MM.1S (cell line): ENCODE results near the gene HPF1.

Source experiments
- DNase-seq: peaks from one replicate; pipeline ENCODE4 v3.0.0-alpha.2; 2015
- H2AFZ ChIP-seq: fragments of 300-600 bp; sonication (generic); 2 replicates; pipeline ENCODE4 v1.6.0; 2016; ENCODE audit warnings: antibody characterized with exemption, low read length
- H3F3A ChIP-seq: fragments of 300-600 bp; sonication (generic); 2 replicates; pipeline ENCODE4 v1.6.1; 2016; ENCODE audit warnings: mild to moderate bottlenecking, antibody characterized with exemption, low read length, moderate library complexity, mixed read lengths; ENCODE audit not compliant: insufficient read depth
- H3K27ac ChIP-seq: fragments of 300-600 bp; sonication (generic); 2 replicates; pipeline ENCODE4 v1.5.1; 2016; ENCODE audit warnings: mild to moderate bottlenecking, low read length
- H3K27me3 ChIP-seq: fragments of 300-600 bp; sonication (generic); replicated peaks from 2 replicates; pipeline ENCODE4 v1.6.0; 2016; ENCODE audit warnings: low read length; ENCODE audit not compliant: insufficient read depth
- H3K36me3 ChIP-seq: fragments of 300-600 bp; sonication (generic); replicated peaks from 2 replicates; pipeline ENCODE4 v1.6.1; 2016; ENCODE audit warnings: mild to moderate bottlenecking, low read length, mixed read lengths; ENCODE audit not compliant: insufficient read depth
- H3K4me1 ChIP-seq: fragments of 300-600 bp; sonication (generic); 2 replicates; pipeline ENCODE4 v1.6.1; 2016; ENCODE audit warnings: low read length, mixed read lengths
- H3K4me2 ChIP-seq: fragments of 300-600 bp; sonication (generic); 2 replicates; pipeline ENCODE4 v1.6.0; 2016; ENCODE audit warnings: low read depth, low read length
- H3K4me3 ChIP-seq: fragments of 300-600 bp; sonication (generic); 2 replicates; pipeline ENCODE4 v1.5.1; 2016; ENCODE audit warnings: low read length, mixed read lengths
- H3K79me2 ChIP-seq: fragments of 300-600 bp; sonication (generic); 2 replicates; pipeline ENCODE4 v1.6.1; 2016; ENCODE audit warnings: mixed run types, low read length, mixed read lengths
- H3K9ac ChIP-seq: fragments of 300-600 bp; sonication (generic); 2 replicates; pipeline ENCODE4 v1.6.1; 2016; ENCODE audit warnings: low read length, mixed read lengths
- H3K9me2 ChIP-seq: fragments of 300-600 bp; sonication (generic); replicated peaks from 2 replicates; pipeline ENCODE4 v1.6.1; 2016; ENCODE audit warnings: mild to moderate bottlenecking, low read length, mixed read lengths; ENCODE audit not compliant: insufficient read depth
- H3K9me3 ChIP-seq: fragments of 300-600 bp; sonication (generic); replicated peaks from 2 replicates; pipeline ENCODE4 v1.6.1; 2016; ENCODE audit warnings: mild to moderate bottlenecking, low read length, mixed read lengths; ENCODE audit not compliant: insufficient read depth
- H4K20me1 ChIP-seq: fragments of 300-600 bp; sonication (generic); 2 replicates; pipeline ENCODE4 v1.6.1; 2016; ENCODE audit warnings: mild to moderate bottlenecking, low read length, moderate library complexity, mixed read lengths; ENCODE audit not compliant: insufficient read depth
- EZH2 ChIP-seq: fragments of 300-600 bp; sonication (generic); optimal IDR thresholded peaks from 2 replicates; pipeline ENCODE3; 2017; ENCODE audit warnings: low read depth, mild to moderate bottlenecking, antibody characterized with exemption, low read length, mixed read lengths
- EZH2phosphoT487 ChIP-seq: fragments of 300-600 bp; sonication (generic); IDR thresholded peaks from 2 replicates; pipeline ENCODE4 v1.6.1; 2018; ENCODE audit warnings: antibody characterized with exemption, low read length
- TF ChIP-seq, protein P1 (sequence below): fragments of 300-600 bp; sonication (generic); IDR thresholded peaks from 2 replicates; pipeline ENCODE4 v1.5.1; 2016; ENCODE audit warnings: antibody characterized with exemption, low read length, mixed read lengths

HPF1 gene

DNA sequence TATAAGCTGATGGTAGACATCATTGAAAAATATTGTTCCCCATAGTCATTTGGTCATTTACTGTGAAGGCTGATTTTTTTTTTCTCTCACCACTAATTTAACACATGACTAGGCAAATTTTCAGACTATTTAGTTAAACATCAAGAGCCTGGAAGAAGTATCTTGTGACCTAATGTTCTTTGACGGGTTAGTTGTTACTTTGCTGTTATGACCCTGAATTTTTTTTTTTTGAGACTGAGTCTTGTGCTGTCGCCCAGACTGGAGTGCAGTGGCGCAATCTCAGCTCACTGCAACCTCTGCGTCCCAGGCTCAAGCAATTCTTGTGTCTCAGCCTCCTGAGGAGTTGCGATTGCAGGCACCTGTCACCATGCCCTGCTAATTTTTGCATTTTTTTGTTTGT, 67.0 kb downstream of the HPF1 start:
- H3K27me3 ChIP-seq: no peaks in the 10 kb centered on the region
- no peak overlapping the region for H3K4me2 ChIP-seq
- H3K36me3 ChIP-seq: no peaks in the 10 kb centered on the region; the same call in 1 of the 2 replicates
- H3K4me1 ChIP-seq: no peaks in the 10 kb centered on the region
- no peak overlapping the region for H3K9ac ChIP-seq
- no peaks in the 10 kb centered on the region for H4K20me1 ChIP-seq
- no peak for DNase-seq
- H3K79me2 ChIP-seq: no peaks in the 10 kb centered on the region
- H3K27ac ChIP-seq: no peak overlapping the region
- no peak overlapping the region for H2AFZ ChIP-seq
- H3K9me3 ChIP-seq: no peaks in the 10 kb centered on the region
- H3K9me2 ChIP-seq: no peaks in the 10 kb centered on the region
- TF ChIP-seq, protein P1, sequence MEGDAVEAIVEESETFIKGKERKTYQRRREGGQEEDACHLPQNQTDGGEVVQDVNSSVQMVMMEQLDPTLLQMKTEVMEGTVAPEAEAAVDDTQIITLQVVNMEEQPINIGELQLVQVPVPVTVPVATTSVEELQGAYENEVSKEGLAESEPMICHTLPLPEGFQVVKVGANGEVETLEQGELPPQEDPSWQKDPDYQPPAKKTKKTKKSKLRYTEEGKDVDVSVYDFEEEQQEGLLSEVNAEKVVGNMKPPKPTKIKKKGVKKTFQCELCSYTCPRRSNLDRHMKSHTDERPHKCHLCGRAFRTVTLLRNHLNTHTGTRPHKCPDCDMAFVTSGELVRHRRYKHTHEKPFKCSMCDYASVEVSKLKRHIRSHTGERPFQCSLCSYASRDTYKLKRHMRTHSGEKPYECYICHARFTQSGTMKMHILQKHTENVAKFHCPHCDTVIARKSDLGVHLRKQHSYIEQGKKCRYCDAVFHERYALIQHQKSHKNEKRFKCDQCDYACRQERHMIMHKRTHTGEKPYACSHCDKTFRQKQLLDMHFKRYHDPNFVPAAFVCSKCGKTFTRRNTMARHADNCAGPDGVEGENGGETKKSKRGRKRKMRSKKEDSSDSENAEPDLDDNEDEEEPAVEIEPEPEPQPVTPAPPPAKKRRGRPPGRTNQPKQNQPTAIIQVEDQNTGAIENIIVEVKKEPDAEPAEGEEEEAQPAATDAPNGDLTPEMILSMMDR: no peak
- TF ChIP-seq EZH2phosphoT487 (no peak), EZH2 (no peak)
- no peaks in the 10 kb centered on the region for H3F3A ChIP-seq
- H3K4me3 ChIP-seq: no peak overlapping the region

GRCh38 chr4:169689681-169690080, 68.1 kb downstream of the HPF1 start:
- no peak for DNase-seq
- Histone ChIP-seq H3F3A (no peaks in the 10 kb centered on the region), H3K4me1 (no peaks in the 10 kb centered on the region), H3K27ac (no peak overlapping the region), H3K9me2 (no peaks in the 10 kb centered on the region), H3K4me3 (no peak overlapping the region), H3K79me2 (no peaks in the 10 kb centered on the region), H3K9ac (no peak overlapping the region), H2AFZ (no peak overlapping the region), H3K9me3 (no peaks in the 10 kb centered on the region), H3K27me3 (no peaks in the 10 kb centered on the region), H3K36me3 (no peaks in the 10 kb centered on the region; the same call in 1 of the 2 replicates), H4K20me1 (no peaks in the 10 kb centered on the region), H3K4me2 (no peak overlapping the region)
- no peak for TF ChIP-seq EZH2phosphoT487

DNA sequence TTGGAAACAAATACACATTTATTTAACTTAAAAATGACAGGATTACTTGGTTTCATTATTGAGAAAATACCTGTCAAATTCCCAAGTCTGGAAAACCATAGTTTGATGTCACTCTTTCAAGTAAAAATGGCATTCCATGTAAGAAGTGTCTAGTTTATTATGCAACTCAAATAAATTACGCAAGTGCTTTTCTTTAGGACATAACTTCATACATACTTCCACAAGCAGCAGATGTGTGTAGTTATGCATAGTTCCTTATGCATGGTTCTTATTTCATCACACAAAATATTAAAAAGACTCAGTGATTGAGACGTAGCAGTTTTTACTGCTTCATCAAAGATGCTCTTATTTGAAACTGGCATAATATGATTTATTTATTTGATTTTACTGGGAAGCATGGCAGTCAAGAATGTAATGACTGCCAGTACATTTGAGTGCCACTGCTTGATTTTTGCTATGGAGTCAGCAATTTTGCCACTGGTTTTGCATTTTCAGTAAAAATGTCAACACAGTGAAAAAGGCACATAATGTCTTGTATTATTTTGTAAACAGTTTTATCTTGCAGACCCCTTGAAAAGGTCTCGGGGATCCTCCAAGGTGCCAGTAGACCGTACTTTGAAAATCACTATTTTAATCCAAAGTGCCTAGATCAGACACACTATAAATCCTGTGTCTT, 75.2 kb downstream of the HPF1 start:
- H3K79me2 ChIP-seq: no peaks in the 10 kb centered on the region
- H3K9me2 ChIP-seq: no peaks in the 10 kb centered on the region
- no peak overlapping the region for H3K4me3 ChIP-seq
- TF ChIP-seq EZH2phosphoT487 (no peak), EZH2 (no peak)
- TF ChIP-seq, protein P1: no peak
- no peaks in the 10 kb centered on the region for H3K9me3 ChIP-seq
- no peaks in the 10 kb centered on the region for H3K27me3 ChIP-seq
- no peaks in the 10 kb centered on the region for H4K20me1 ChIP-seq
- no peaks in the 10 kb centered on the region for H3K4me1 ChIP-seq
- H3K9ac ChIP-seq: no peak overlapping the region
- H3K36me3 ChIP-seq: 0 out of 2 replicates have a peak, but pooled peaks cover 2% of the 10 kb centered on the region
- DNase-seq: no peak
- no peak overlapping the region for H3K4me2 ChIP-seq
- no peaks in the 10 kb centered on the region for H3F3A ChIP-seq
- no peak overlapping the region for H3K27ac ChIP-seq
- H2AFZ ChIP-seq: no peak overlapping the region
